ENCODE data around the gene COMMD6.

Gene COMMD6

GRCh38 chr13:75481176-75482069, 56.2 kb downstream of the COMMD6 start:
- DNase-seq, result no peak

- DNase-seq, result no peak
Observed at GRCh38 chr13:75480671-75481175, 56.9 kb downstream of the COMMD6 start.

- DNase-seq, result no peak
Observed at GRCh38 chr13:75479102-75479740, 58.4 kb downstream of the COMMD6 start.

- DNase-seq, result no peak
Observed at GRCh38 chr13:75478659-75479058, 59.0 kb downstream of the COMMD6 start.

Measured in NCI-H510A (cell line).